ENCODE data around the gene AP1AR. TPM values are rescaled to one million over a fixed set of nuclear protein-coding genes. Genes with fewer than 3 reads are reported as not detected.
"Not testable (repeated sequence)": the region's sequence is repeated elsewhere in the genome, so short reads cannot be mapped to it uniquely, and the experiment has no call there.

Gene AP1AR
- total and polyA plus RNA-seq, 8 donors = 9.5 to 35.6 (median 13.3) TPM

- H3K9me3 ChIP-seq = no peaks in the 10 kb centered on the region
- DNase-seq = no peak
- H3K4me1 ChIP-seq = peaks cover 6 to 49% (median 28%) of the 10 kb centered on the region in 4 donors
- WGBS, 5 donors = 72 to 83% (median 76%) methylated on average over 5 of the region's 5 CpGs
- TF ChIP-seq POLR2AphosphoS5 (IDR thresholded peaks at IDR 0.05) = no peak
- no peak for TF ChIP-seq CTCF (IDR thresholded peaks at IDR 0.05)
- no peak for TF ChIP-seq EP300 (IDR thresholded peaks at IDR 0.05)
- TF ChIP-seq POLR2A (IDR thresholded peaks at IDR 0.05) = no peak
- intact Hi-C loops (cut with DNase I; ENCODE audit: low total_unique reads) = no loop called here
- H3K27ac ChIP-seq = peak overlapping the region in 1 of 5 donors; percentile 50
- H3K4me3 ChIP-seq = no peak overlapping the region
- no peaks in the 10 kb centered on the region for H3K27me3 ChIP-seq
- peaks cover 0 to 22% (median 13%) of the 10 kb centered on the region in 4 donors for H3K36me3 ChIP-seq
Measured at GRCh38 chr4:112280386-112281056, 48.9 kb downstream of the AP1AR start.

- WGBS, 5 donors = 87 to 96% (median 93%) methylated on average over 2 of the region's 2 CpGs
- H3K27me3 ChIP-seq; H3K4me3 ChIP-seq; DNase-seq; intact Hi-C loops (cut with DNase I; ENCODE audit: low total_unique reads); H3K27ac ChIP-seq; H3K9me3 ChIP-seq: not testable (repeated sequence)
- peaks cover 0 to 11% (median 3%) of the 10 kb centered on the region in 4 donors for H3K36me3 ChIP-seq
- H3K4me1 ChIP-seq = peaks cover 6 to 49% (median 30%) of the 10 kb centered on the region in 4 donors
Measured at GRCh38 chr4:112281895-112282398, 50.4 kb downstream of the AP1AR start.

- H3K27ac ChIP-seq = peak overlapping the region in 1 of 5 donors; percentile 11
- peak overlapping the region in 2 of 4 donors; percentile 65 to 79 for H3K4me3 ChIP-seq
- TF ChIP-seq POLR2AphosphoS5 (IDR thresholded peaks at IDR 0.05) (no peak), CTCF (IDR thresholded peaks at IDR 0.05) (no peak), POLR2A (IDR thresholded peaks at IDR 0.05) (no peak), EP300 (IDR thresholded peaks at IDR 0.05) (no peak)
Measured at GRCh38 chr4:112282860-112283667, 51.5 kb downstream of the AP1AR start.

GRCh38 chr4:112284166-112284565 lies 52.6 kb downstream of the AP1AR start:
- Histone ChIP-seq H3K9me3 (no peaks in the 10 kb centered on the region), H3K27ac (peak overlapping the region; percentile 24 to 90 (median 83)), H3K36me3 (no peaks in the 10 kb centered on the region), H3K27me3 (no peaks in the 10 kb centered on the region), H3K4me1 (peaks cover 6 to 46% (median 26%) of the 10 kb centered on the region in 4 donors), H3K4me3 (peak overlapping the region; percentile 65 to 86 (median 79))
- WGBS, 5 donors = 8 to 11% (median 11%) methylated on average over 6 of the region's 6 CpGs
- TF ChIP-seq POLR2AphosphoS5 (IDR thresholded peaks at IDR 0.05) (no peak), POLR2A (IDR thresholded peaks at IDR 0.05) (no peak), CTCF (IDR thresholded peaks at IDR 0.05) (no peak), EP300 (IDR thresholded peaks at IDR 0.05) (no peak)
- intact Hi-C loops (cut with DNase I; ENCODE audit: low total_unique reads) = no loop called here
- DNase-seq = peak in 1 of 2 donors; percentile 40

More at GRCh38 chr4:112282860-112283667, 51.5 kb downstream of the AP1AR start:
- DNase-seq = no peak
- 54 to 64% (median 58%) methylated on average over 4 of the region's 4 CpGs for WGBS, 5 donors
- Histone ChIP-seq H3K27me3 (no peaks in the 10 kb centered on the region), H3K36me3 (peaks cover 0 to under 1% (median under 1%) of the 10 kb centered on the region in 4 donors), H3K4me1 (peaks cover 6 to 49% (median 30%) of the 10 kb centered on the region in 4 donors), H3K9me3 (no peaks in the 10 kb centered on the region)
- intact Hi-C loops (cut with DNase I; ENCODE audit: low total_unique reads) = no loop called here

Measured in stomach (tissue), 9 donors.